Stimulated activated CD4-positive, alpha-beta T cell treated with anti-CD3 and anti-CD28 coated beads, Interleukin-1b, Interleukin-23, amount 100 ng/mL, for 1 hour (primary cell): ENCODE measurements around the gene PEX5.
"Not testable (repeated sequence)": the region's sequence is repeated elsewhere in the genome, so short reads cannot be mapped to it uniquely, and the experiment has no call there.

Source experiments
- DNase-seq, 2 donors: peaks; one replicate each; pipeline ENCODE4 v3.0.0-alpha.2; 2020; ENCODE audit warnings: low read depth in 2 of 2

Gene PEX5

DNA sequence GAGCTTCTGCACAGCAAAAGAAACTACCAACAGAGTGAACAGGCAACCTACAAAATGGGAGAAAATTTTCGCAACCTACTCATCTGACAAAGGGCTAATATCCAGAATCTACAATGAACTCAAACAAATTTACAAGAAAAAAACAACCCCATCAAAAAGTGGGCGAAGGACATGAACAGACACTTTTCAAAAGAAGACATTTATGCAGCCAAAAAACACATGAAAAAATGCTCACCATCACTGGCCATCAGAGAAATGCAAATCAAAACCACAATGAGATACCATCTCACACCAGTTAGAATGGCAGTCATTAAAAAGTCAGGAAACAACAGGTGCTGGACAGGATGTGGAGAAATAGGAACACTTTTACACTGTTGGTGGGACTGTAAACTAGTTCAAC, 24.3 kb downstream of the PEX5 start:
- DNase-seq: not testable (repeated sequence)

DNA sequence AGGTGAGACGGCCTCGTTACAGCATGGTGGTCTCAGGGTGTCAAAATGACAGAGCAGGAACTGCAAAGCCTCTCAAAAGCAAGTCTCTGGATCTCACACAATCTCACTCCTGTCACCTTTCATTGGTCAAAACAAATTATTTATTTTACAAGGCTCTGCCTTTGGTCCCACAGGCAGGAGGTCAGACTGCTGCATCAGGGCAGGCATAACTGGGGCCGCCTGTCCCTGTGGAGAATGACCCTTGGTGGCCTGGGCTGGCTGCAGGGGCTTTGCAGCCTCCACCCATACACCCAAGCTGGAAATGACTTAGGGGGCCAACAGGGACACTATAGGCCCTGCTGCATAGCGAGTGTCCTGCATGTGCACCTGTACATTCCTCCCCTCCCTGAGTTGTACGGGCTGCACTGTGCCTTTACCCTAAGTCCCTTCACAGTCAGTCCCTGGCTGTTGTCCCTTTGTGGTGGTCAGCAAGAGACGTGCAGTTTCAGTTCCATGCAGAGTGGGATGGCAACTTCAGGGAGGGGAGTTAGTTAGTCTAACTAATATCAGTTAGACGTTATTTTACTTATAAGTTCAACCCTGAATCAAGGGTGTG, 28.1 kb downstream of the PEX5 start:
- no peak for DNase-seq

DNA sequence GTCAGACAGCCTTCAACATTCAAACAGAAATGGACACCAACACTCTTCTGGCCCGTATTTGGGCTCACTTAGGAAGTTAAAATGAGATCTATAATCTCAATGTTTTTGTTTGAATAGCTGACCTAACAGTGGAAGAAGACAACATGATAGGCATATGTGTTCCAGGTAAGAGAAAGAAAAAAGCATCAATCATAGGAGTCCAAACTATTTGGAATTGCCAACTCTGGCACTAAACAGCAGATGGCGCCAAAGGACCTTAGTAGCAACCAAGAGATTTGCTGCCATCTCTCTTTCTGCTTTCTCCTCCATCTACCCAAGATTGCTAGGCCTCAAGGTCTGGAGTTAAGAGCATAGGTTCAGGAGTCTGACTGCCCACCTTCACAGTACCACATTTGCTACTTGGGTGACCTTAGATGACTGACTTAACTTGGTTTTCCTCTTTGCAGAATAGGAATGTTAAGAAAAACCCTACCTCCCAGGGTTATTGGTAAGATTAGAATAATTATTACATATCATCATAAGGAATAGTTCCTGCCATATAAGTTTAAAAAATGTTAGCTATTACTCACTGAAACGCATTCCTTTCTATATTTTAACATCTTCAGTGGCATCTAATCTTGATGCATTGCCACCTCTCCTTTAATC, 30.2 kb downstream of the PEX5 start:
- DNase-seq: peak; percentile 43 to 44

DNA sequence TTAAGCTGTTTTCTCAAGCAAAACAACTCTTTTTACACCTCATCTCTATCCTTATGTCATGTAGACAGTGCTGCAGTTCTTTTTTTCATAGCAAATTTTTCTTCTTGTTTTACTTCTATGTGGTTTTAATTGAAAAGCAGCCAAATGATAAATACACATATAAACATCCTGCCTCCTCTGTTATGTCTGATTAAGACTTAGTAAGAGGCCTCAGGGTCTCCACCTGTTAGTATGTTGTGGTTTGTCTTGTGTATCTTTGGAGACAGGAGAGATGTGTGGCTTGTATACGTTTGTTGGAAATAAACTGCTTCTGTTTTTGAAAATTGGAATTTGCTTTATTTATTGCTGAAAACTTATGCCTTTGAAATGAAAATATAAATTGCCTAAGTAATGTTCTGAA, 32.0 kb downstream of the PEX5 start:
- DNase-seq: no peak

DNA sequence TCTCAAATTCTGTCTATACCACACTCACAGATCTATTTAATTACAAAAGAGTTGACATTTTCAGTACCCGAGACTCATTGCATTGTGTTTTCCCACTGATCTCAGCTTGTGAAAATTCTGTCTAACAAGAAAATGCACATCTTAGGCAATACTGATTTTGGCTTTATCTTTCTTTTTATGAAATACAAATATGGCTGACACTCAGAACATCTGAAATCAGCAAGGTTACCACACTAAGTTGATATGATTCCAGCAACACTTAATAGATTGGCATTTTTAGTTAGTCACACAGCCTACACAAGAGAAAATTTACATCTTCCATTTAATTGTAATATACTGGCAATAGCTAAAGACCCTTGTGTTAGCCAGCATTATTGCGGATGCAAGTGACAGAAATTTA, 40.3 kb downstream of the PEX5 start:
- DNase-seq: no peak

DNA sequence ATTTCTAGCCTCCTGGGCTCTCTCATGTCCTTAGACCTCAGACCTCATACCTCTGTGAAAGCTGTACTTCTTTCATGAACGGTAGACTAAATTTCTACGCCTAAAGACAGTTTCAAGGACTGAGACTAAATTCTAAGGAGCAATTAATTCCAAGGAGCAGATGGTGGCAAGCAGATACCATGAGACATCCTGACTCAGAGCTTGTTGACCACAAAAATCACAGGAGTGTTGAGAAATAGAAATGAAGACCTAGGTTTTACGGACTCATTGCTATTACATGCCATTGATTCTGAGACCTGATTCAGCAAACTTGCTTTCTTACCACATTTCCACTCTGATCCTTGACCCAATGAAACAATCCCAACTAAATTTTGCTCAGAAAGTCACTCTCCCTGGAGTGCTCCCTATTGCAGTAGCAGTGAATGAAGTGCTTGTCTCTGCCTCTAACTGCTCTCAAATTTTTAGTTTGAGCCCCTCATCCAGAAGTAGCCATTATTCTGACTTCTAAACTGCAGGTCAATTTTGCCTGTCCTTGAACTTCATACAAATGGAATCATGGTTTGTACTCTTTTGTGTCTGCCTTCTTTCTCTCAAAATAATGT, 52.0 kb downstream of the PEX5 start:
- DNase-seq: no peak

DNA sequence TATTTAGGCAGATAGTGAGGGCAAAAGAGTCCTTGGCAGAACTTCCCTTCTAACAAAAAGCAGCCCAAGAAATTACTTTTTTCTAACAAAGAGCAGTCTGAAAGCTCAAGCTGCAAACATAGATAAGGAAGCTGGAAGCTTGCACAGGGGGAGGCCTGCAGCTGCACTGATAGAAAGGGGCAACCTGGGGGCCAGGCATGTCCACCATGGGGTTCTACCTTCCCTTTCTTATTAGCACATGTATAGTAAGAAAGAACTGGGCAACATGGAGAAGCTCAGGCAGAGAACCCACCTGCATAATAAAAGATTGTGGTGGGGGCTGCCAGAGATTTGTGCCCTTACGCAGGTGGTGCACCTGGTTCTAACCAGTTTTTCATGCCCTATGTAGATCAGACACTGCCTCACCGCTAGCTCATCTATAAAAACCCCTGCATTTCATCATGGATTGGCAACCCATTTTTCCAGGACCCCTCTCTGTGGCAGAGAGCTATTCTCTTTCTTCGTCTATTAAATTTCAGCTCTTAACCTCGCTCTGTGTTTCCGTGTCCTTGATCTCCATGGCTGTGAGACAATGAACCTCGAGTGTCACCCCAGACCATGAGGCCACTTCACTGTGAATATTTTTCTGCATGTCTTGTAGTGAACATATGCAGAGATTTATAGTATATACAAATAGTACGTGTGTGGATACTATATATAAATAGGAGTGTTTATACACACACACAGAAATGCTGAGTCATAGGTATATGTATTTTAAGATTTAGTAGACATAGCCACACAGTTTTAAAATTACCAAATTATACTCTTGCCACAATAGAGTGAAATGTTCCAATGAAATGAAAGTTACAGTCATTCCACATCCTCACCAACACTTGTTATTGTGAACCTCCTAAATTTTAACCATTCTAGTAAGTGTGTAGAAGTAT, 53.0 kb downstream of the PEX5 start:
- no peak for DNase-seq

DNA sequence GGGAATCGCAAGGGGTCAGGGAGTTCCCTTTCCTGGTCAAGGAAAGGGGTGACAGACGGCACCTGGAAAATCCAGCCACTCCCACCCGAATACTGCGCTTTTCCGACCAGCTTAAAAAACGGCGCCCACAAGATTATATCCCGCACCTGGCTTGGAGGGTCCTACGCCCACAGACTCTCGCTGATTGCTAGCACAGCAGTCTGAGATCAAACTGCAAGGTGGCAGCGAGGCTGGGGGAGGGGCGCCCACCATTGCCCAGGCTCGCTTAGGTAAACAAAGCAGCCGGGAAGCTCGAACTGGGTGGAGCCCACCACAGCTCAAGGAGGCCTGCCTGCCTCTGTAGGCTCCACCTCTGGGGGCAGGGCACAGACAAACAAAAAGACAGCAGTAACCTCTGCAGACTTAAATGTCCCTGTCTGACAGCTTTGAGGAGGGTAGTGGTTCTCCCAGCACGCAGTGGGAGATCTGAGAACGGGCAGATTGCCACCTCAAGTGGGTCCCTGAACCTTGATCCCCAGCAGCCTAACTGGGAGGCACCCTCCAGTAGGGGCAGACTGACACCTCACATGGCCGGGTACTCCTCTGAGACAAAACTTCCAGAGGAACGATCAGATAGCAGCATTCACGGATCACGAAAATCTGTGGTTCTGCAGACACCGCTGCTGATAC, 62.0 kb downstream of the PEX5 start:
- DNase-seq: not testable (repeated sequence)

DNA sequence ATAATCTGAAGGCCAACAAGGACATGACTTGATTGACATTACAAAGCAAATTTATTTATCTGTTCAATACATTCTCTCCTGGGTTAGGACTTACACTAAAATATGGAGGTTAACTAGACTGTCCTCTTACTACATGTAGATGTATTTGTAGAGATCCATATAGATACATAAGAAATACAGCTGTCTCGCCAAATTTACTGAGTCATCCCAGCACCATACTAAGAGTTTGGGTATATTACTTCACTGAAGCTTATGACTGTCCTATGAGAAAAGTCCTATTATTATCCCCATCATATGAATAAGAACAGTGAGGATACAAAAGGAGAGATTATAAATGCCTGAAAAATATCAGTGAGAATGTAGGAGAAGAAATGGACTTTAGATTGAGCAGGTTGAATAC, 69.6 kb downstream of the PEX5 start:
- DNase-seq: no peak
